Measurements from ENCODE around the gene MAD1L1.

Gene MAD1L1

GRCh38 chr7:1993776-1994740 lies 238.7 kb downstream of the MAD1L1 start:
- Histone ChIP-seq H3K4me1 (ENCODE audit: control insufficient read depth, insufficient read depth, low read length) (no peaks in the 10 kb centered on the region), H3K27ac (ENCODE audit: extremely low read depth, low read depth, low read length) (no peak overlapping the region), H3K4me3 (ENCODE audit: low read depth, low read length) (no peak overlapping the region), H3K36me3 (ENCODE audit: control insufficient read depth in 2 of 2, insufficient read depth in 1 of 2, low read length in 2 of 2) (no peaks in the 10 kb centered on the region), H3K9me3 (ENCODE audit: control insufficient read depth, insufficient read depth, low read depth, low read length) (no peaks in the 10 kb centered on the region)
- POLR2A ChIA-PET: no interaction called here
- TF ChIP-seq ZIC2 (tag by site-specific recombination; IDR thresholded peaks at IDR 0.05) (peak; percentile 72), ZNF426 (tag by site-specific recombination; IDR thresholded peaks at IDR 0.05) (no peak), ZNF335 (tag by site-specific recombination; conservative IDR thresholded peaks at IDR 0.05) (no peak), ZBTB10 (tag by site-specific recombination; IDR thresholded peaks at IDR 0.05) (no peak), ZNF121 (tag by site-specific recombination; IDR thresholded peaks at IDR 0.05) (peak; percentile 45; the same call in 1 of the 2 replicates), ZBTB49 (tag by site-specific recombination; IDR thresholded peaks at IDR 0.05; ENCODE audit: low read depth) (no peak), ZFP41 (tag by site-specific recombination; IDR thresholded peaks at IDR 0.05; ENCODE audit: borderline replicate concordance) (no peak), PRDM2 (tag by site-specific recombination; IDR thresholded peaks at IDR 0.05; ENCODE audit: borderline replicate concordance) (no peak), ZNF202 (tag by site-specific recombination; IDR thresholded peaks at IDR 0.05; ENCODE audit: borderline replicate concordance) (no peak), ATF2 (tag by site-specific recombination; IDR thresholded peaks at IDR 0.05; ENCODE audit: low read depth) (no peak), ZNF513 (tag by site-specific recombination; IDR thresholded peaks at IDR 0.05) (no peak), ZNF510 (tag by site-specific recombination; IDR thresholded peaks at IDR 0.05; ENCODE audit: insufficient replicate concordance) (no peak), YY1 (tag by site-specific recombination; IDR thresholded peaks at IDR 0.05) (no peak), HOXC10 (CRISPR knock-in tag; IDR thresholded peaks at IDR 0.05) (no peak)
- CTCF ChIA-PET: interaction anchor here (0.6 kb wide), 1 partner anchor 171 kb away, joined by 3 read pairs; no protein-coding TSS in a partner anchor

Data from HEK293 (cell line).